Activated T-helper 1 cell treated with Interleukin-2 at 50 U/mL for 16 hours (primary cell): Measurements from ENCODE around the gene DDX27.
A peak's percentile ranks its signal among the peaks of the same experiment; 100 is the strongest.
"Not testable (repeated sequence)": the region's sequence is repeated elsewhere in the genome, so short reads cannot be mapped to it uniquely, and the experiment has no call there.

ENCODE experiments used
- DNase-seq: peaks from one replicate; pipeline ENCODE4 v3.0.0-alpha.2; 2020; ENCODE audit warnings: low read depth

Gene DDX27

GRCh38 chr20:49203011-49203410 is 16.2 kb upstream of the DDX27 start:
- no peak for DNase-seq

GRCh38 chr20:49203746-49204145 is 15.5 kb upstream of the DDX27 start:
- no peak for DNase-seq

GRCh38 chr20:49207076-49207475 is 12.1 kb upstream of the DDX27 start:
- no peak for DNase-seq

GRCh38 chr20:49210101-49210756 is 9.0 kb upstream of the DDX27 start:
- no peak for DNase-seq

- DNase-seq: no peak
Observed at GRCh38 chr20:49210757-49211110, 8.5 kb upstream of the DDX27 start.

- no peak for DNase-seq
Observed at GRCh38 chr20:49214571-49214970, 4.6 kb upstream of the DDX27 start.

GRCh38 chr20:49215232-49215631 is 4.0 kb upstream of the DDX27 start:
- no peak for DNase-seq

- DNase-seq: peak; percentile 84
Observed at GRCh38 chr20:49216991-49217578, 2.1 kb upstream of the DDX27 start.

GRCh38 chr20:49218739-49219090 is 501 bp upstream of the DDX27 start:
- not testable (repeated sequence) for DNase-seq

- DNase-seq: no peak
Observed at GRCh38 chr20:49219924-49220831, 962 bp downstream of the DDX27 start.

GRCh38 chr20:49225896-49226295 is 6.7 kb downstream of the DDX27 start:
- no peak for DNase-seq

GRCh38 chr20:49228676-49229075 is 9.5 kb downstream of the DDX27 start:
- no peak for DNase-seq

GRCh38 chr20:49229381-49229780 is 10.2 kb downstream of the DDX27 start:
- no peak for DNase-seq

- no peak for DNase-seq
Observed at GRCh38 chr20:49230021-49230420, 10.8 kb downstream of the DDX27 start.

GRCh38 chr20:49230561-49231133 is 11.4 kb downstream of the DDX27 start:
- no peak for DNase-seq

GRCh38 chr20:49231471-49231870 is 12.3 kb downstream of the DDX27 start:
- no peak for DNase-seq

- DNase-seq: no peak
Observed at GRCh38 chr20:49233226-49233625, 14.0 kb downstream of the DDX27 start.

- no peak for DNase-seq
Observed at GRCh38 chr20:49234831-49235230, 15.6 kb downstream of the DDX27 start.

GRCh38 chr20:49236301-49236700 is 17.1 kb downstream of the DDX27 start:
- DNase-seq: no peak

GRCh38 chr20:49237531-49237930 is 18.3 kb downstream of the DDX27 start:
- no peak for DNase-seq

GRCh38 chr20:49245921-49246740 is 26.9 kb downstream of the DDX27 start:
- DNase-seq: no peak

- no peak for DNase-seq
Observed at GRCh38 chr20:49247169-49247723, 28.0 kb downstream of the DDX27 start.
